Stomach (tissue), 4 donors: ENCODE data around the gene FNDC3B.

Source experiments
- CTCF ChIP-seq, 7 experiments: fragments of 450-650 bp in 4 of 7; fragments of 200-600 bp in 3 of 7; sonication (generic) in 3 of 7; IDR thresholded peaks; one replicate each; pipeline ENCODE4 v1.5.1; 2016 to 2019; ENCODE audit warnings: antibody characterized with exemption in 7 of 7, control low read depth in 2 of 7, mild to moderate bottlenecking in 1 of 7
- EP300 ChIP-seq: sonication (generic); formaldehyde crosslinking; IDR thresholded peaks from one replicate; pipeline ENCODE4 v1.6.1; 2017; ENCODE audit warnings: antibody characterized with exemption
- POLR2A ChIP-seq, 4 donors: fragments of 450-650 bp; IDR thresholded peaks; one replicate each; pipeline ENCODE4 v1.6.1; 2016; ENCODE audit warnings: antibody characterized with exemption in 4 of 4, control low read depth in 2 of 4, mild to moderate bottlenecking in 1 of 4, moderate library complexity in 1 of 4
- POLR2AphosphoS5 ChIP-seq, 3 donors: sonication (generic); formaldehyde crosslinking; IDR thresholded peaks; one replicate each; pipeline ENCODE4 v1.6.1; 2016; ENCODE audit warnings: antibody characterized with exemption in 3 of 3

- no peak for TF ChIP-seq POLR2A (IDR thresholded peaks at IDR 0.05)
- peak in 1 of 3 donors; percentile 9 for TF ChIP-seq POLR2AphosphoS5 (IDR thresholded peaks at IDR 0.05)
- peak in 4 of 7 experiments; percentile 14 to 72 (median 62) for TF ChIP-seq CTCF (IDR thresholded peaks at IDR 0.05)
- no peak for TF ChIP-seq EP300
Measured at GRCh38 chr3:172341482-172342059, 302.2 kb downstream of the FNDC3B start.
